B cell (primary cell): Measurements from ENCODE around the gene ACOT9. TPM values are rescaled to one million over a fixed set of nuclear protein-coding genes. Genes with fewer than 3 reads are reported as not detected.

ENCODE experiments used
- ATAC-seq: fragments of 200-7000 bp; cut with Tn5 transposase; one replicate; pipeline ENCODE4 v1.10.0; 2021; ENCODE audit warnings: low read depth, mild to moderate bottlenecking, moderate number of reproducible peaks, moderate library complexity
- CTCF ChIA-PET: fragments of 350-600 bp; sonication (Branson Sonifier 250); formaldehyde crosslinking; loops from one replicate; lab custom pipeline; 2021; ENCODE audit warnings: antibody characterized with exemption, inconsistent platforms; lab: Charles Lee
- POLR2A ChIA-PET: fragments of 350-600 bp; sonication (Branson Sonifier 250); formaldehyde crosslinking; loops from one replicate; lab custom pipeline; 2021; ENCODE audit warnings: antibody characterized with exemption; lab: Charles Lee
- DNase-seq: peaks from one replicate; pipeline ENCODE4 v3.0.0; 2013
- H2AFZ ChIP-seq: 2 replicates; pipeline ENCODE4 v1.6.1; 2012; ENCODE audit warnings: mild to moderate bottlenecking, low read depth, low read length; ENCODE audit not compliant: insufficient read depth, poor library complexity, severe bottlenecking
- H3K27ac ChIP-seq, 2 donors: 1 replicate in 1 of 2; 2 replicates in 1 of 2; pipeline ENCODE4 v1.5.1; 2012 to 2013; ENCODE audit warnings: low read length in 2 of 2, mild to moderate bottlenecking in 2 of 2, moderate library complexity in 1 of 2
- H3K27me3 ChIP-seq, 4 experiments: fragments of 200-600 bp in 1 of 4; sonication (generic) in 1 of 4; replicated peaks in 1 of 4; 1 replicate in 2 of 4; 2 replicates in 2 of 4; pipeline versions ENCODE4 v1.6.1 to v1.7.0; 2013 to 2016; ENCODE audit warnings: low read length in 3 of 4, mild to moderate bottlenecking in 2 of 4, mixed read lengths in 1 of 4, moderate library complexity in 1 of 4; ENCODE audit not compliant: insufficient read depth in 4 of 4, control insufficient read depth in 3 of 4; ENCODE audit errors: control extremely low read depth in 1 of 4
- H3K36me3 ChIP-seq, 2 experiments: replicated peaks in 1 of 2; 1 replicate in 1 of 2; 2 replicates in 1 of 2; pipeline versions ENCODE4 v1.6.1 to v1.7.1; 2013; ENCODE audit warnings: low read length in 1 of 2; ENCODE audit not compliant: insufficient read depth in 2 of 2, control insufficient read depth in 1 of 2; ENCODE audit errors: control extremely low read depth in 1 of 2, extremely low read depth in 1 of 2
- H3K4me1 ChIP-seq, 2 donors: fragments of 200-600 bp in 1 of 2; sonication (generic) in 1 of 2; 1 replicate in 1 of 2; 2 replicates in 1 of 2; pipeline versions ENCODE4 v1.5.1 to v1.6.1; 2013 to 2017; ENCODE audit warnings: low read length in 2 of 2; ENCODE audit not compliant: control insufficient read depth in 2 of 2, insufficient read depth in 2 of 2
- H3K4me2 ChIP-seq: replicated peaks from 2 replicates; pipeline ENCODE3; 2012; ENCODE audit warnings: mild to moderate bottlenecking, low read depth, low read length; ENCODE audit not compliant: poor library complexity, severe bottlenecking
- H3K4me3 ChIP-seq, 5 experiments: fragments of 200-600 bp in 1 of 5; sonication (generic) in 1 of 5; 1 replicate in 3 of 5; 2 replicates in 2 of 5; pipeline versions ENCODE4 v1.5.1 to v1.7.0; 2011 to 2016; ENCODE audit warnings: low read length in 4 of 5, mild to moderate bottlenecking in 4 of 5, low read depth in 2 of 5, control low read depth in 1 of 5, moderate library complexity in 1 of 5; ENCODE audit not compliant: insufficient read depth in 1 of 5; ENCODE audit errors: control extremely low read depth in 1 of 5, extremely low read depth in 1 of 5
- H3K79me2 ChIP-seq: fragments of 200-600 bp; sonication (generic); one replicate; pipeline ENCODE4 v1.6.0; 2016; ENCODE audit warnings: low read length; ENCODE audit not compliant: control insufficient read depth, insufficient read depth
- H3K9ac ChIP-seq: fragments of 200-600 bp; sonication (generic); 2 replicates; pipeline ENCODE4 v1.6.1; 2017; ENCODE audit warnings: mild to moderate bottlenecking, low read length, moderate library complexity
- H3K9me3 ChIP-seq, 3 donors: one replicate each; pipeline versions ENCODE4 v1.6.1 to v1.7.1; 2013; ENCODE audit warnings: low read length in 2 of 3; ENCODE audit not compliant: control insufficient read depth in 2 of 3, insufficient read depth in 1 of 3; ENCODE audit errors: control extremely low read depth in 1 of 3
- H4K20me1 ChIP-seq: 2 replicates; pipeline ENCODE4 v1.6.0; 2012; ENCODE audit warnings: mild to moderate bottlenecking, low read length; ENCODE audit not compliant: insufficient read depth, control insufficient read depth, poor library complexity, severe bottlenecking
- H3K27ac Mint-ChIP-seq: one replicate; pipeline ENCODE4 v1.8.0; 2021; ENCODE audit warnings: mixed read lengths
- H3K27me3 Mint-ChIP-seq: one replicate; pipeline ENCODE4 v1.8.0; 2021; ENCODE audit warnings: mixed read lengths
- H3K4me1 Mint-ChIP-seq: one replicate; pipeline ENCODE4 v1.8.0; 2021; ENCODE audit warnings: mixed read lengths
- H3K4me3 Mint-ChIP-seq: one replicate; pipeline ENCODE4 v1.8.0; 2021; ENCODE audit warnings: mixed read lengths
- H3K9me3 Mint-ChIP-seq: one replicate; pipeline ENCODE4 v1.8.0; 2022; ENCODE audit warnings: mixed read lengths; ENCODE audit not compliant: insufficient read depth
- EZH2 ChIP-seq: IDR thresholded peaks from 2 replicates; pipeline ENCODE4 v1.6.1; 2012; ENCODE audit warnings: borderline replicate concordance, low read depth, mild to moderate bottlenecking, moderate library complexity, low read length; ENCODE audit not compliant: insufficient read depth, poor library complexity, severe bottlenecking
- WGBS: methylation state at CpG from one replicate; pipeline ENCODE4 v1.1.5; 2013; ENCODE audit warnings: missing lambda C conversion rate; ENCODE audit not compliant: insufficient coverage; 5-methylcytosine and 5-hydroxymethylcytosine counted together
- intact Hi-C: fragments of 100-400 bp; cut with micrococcal nuclease; formaldehyde crosslinking; loops from one replicate; pipeline ENCODE4 v1.10.0; 2022
- polyA plus RNA-seq: library from polyadenylated mRNA; depleted of rRNA; stranded (reverse); fragments of >200 nt; gene quantifications from 2 replicates; pipeline ENCODE4 v1.2.3, GENCODE V29; 2012
- total RNA-seq, 2 donors: library from RNA; stranded (reverse); fragments of 120-200 nt in 1 of 2; gene quantifications; 1 replicate in 1 of 2; 2 replicates in 1 of 2; pipeline versions ENCODE4 v1.2.3 to v1.2.4, GENCODE V29; 2013 to 2022
- TF ChIP-seq, protein P1 (sequence below): fragments of 200-600 bp; IDR thresholded peaks from one replicate; pipeline ENCODE4 v1.8.0; 2022; ENCODE audit warnings: antibody characterized with exemption, mild to moderate bottlenecking

Gene ACOT9
- total and polyA plus RNA-seq, 2 donors (not counting 1 experiment from before 2014, with no cell fraction given) = 23.9 to 31.3 TPM

DNA sequence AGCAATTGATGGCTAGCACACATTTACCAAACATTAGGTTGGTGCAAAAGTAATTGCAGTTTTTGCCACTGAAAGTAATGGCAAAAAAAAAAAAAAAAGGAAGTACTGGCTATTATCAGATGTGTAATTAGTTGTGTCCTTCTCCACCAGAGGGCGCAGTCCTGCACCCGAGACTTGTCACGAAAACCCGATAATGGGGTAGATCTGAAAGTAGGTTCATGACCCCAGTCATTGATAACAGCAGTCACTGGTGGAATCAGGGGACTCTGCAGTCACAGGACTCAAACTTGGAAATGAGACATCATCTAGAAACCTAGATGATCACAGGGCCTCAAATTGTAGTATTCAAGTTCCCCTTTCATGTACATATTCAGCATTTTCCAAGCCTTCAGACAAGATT lies 13.1 kb upstream of the ACOT9 start:
- DNase-seq (peak; percentile 80), ATAC-seq (peak; percentile 41)
- Histone ChIP-seq H3K4me3 (no peak overlapping the region), H3K9ac (no peak overlapping the region), H3K9me3 (no peaks in the 10 kb centered on the region), H3K4me2 (peak overlapping the region; percentile 36), H3K27ac (no peak overlapping the region), H2AFZ (peak overlapping the region; percentile 7), H4K20me1 (no peaks in the 10 kb centered on the region), H3K36me3 (no peaks in the 10 kb centered on the region), H3K4me1 (peaks cover 0 to 3% of the 10 kb centered on the region in 2 donors), H3K79me2 (no peaks in the 10 kb centered on the region), H3K27me3 (no peaks in the 10 kb centered on the region)
- Mint-ChIP-seq H3K27me3 (no peaks in the 10 kb centered on the region), H3K27ac (peak overlapping the region; percentile 56), H3K9me3 (no peaks in the 10 kb centered on the region), H3K4me3 (peak overlapping the region; percentile 45), H3K4me1 (peaks cover 3% of the 10 kb centered on the region)
- POLR2A ChIA-PET = no interaction called here
- no peak for TF ChIP-seq EZH2
- TF ChIP-seq, protein P1, sequence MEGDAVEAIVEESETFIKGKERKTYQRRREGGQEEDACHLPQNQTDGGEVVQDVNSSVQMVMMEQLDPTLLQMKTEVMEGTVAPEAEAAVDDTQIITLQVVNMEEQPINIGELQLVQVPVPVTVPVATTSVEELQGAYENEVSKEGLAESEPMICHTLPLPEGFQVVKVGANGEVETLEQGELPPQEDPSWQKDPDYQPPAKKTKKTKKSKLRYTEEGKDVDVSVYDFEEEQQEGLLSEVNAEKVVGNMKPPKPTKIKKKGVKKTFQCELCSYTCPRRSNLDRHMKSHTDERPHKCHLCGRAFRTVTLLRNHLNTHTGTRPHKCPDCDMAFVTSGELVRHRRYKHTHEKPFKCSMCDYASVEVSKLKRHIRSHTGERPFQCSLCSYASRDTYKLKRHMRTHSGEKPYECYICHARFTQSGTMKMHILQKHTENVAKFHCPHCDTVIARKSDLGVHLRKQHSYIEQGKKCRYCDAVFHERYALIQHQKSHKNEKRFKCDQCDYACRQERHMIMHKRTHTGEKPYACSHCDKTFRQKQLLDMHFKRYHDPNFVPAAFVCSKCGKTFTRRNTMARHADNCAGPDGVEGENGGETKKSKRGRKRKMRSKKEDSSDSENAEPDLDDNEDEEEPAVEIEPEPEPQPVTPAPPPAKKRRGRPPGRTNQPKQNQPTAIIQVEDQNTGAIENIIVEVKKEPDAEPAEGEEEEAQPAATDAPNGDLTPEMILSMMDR = peak; percentile 62
- WGBS = 0% methylated on average over 1 of the region's 4 CpGs
- intact Hi-C loops = loop anchor here (1.0 kb wide), 2 partner anchors 13 to 146 kb away; partner anchors contain the start of gene ACOT9
- CTCF ChIA-PET = interaction anchor here (1.0 to 3.4 kb wide), 5 partner anchors 14 to 146 kb away, joined by 4 to 18 read pairs (median 5); partner anchors contain the start of gene SAT1

DNA sequence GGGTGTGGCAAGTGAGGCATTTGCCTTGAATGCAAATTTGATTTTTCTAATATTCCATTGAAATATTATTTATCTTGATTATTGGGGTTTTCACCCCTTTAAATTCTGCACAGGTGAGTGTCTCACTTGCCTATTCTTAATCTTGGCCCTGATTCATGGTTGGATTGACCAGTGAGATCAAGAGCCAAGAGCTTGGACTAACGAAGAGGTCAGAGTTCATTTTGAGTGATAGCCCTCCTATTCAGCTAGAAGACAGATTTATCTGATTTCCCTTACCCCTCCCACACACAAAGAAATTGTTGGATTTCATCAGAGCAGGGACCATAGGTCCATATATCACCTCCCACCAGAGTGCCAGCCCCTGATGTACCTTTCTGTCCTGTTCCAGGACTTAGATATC lies 11.6 kb upstream of the ACOT9 start:
- Histone ChIP-seq H3K36me3 (no peaks in the 10 kb centered on the region), H3K4me2 (no peak overlapping the region), H3K4me1 (peaks cover 0 to 3% of the 10 kb centered on the region in 2 donors), H4K20me1 (no peaks in the 10 kb centered on the region), H3K79me2 (no peaks in the 10 kb centered on the region), H3K27me3 (no peaks in the 10 kb centered on the region), H3K4me3 (no peak overlapping the region), H3K9me3 (no peaks in the 10 kb centered on the region), H3K27ac (no peak overlapping the region), H2AFZ (no peak overlapping the region), H3K9ac (no peak overlapping the region)
- Mint-ChIP-seq H3K4me1 (peaks cover 3% of the 10 kb centered on the region), H3K4me3 (no peak overlapping the region), H3K9me3 (no peaks in the 10 kb centered on the region), H3K27ac (no peak overlapping the region), H3K27me3 (no peaks in the 10 kb centered on the region)
- intact Hi-C loops = no loop called here
- ChIA-PET CTCF (interaction anchor here (0.6 to 1.5 kb wide), 3 partner anchors 8 to 147 kb away, joined by 3 to 6 read pairs (median 5); no protein-coding TSS in a partner anchor), POLR2A (no interaction called here)
- no peak for TF ChIP-seq EZH2
- TF ChIP-seq, protein P1 = no peak
- DNase-seq (no peak), ATAC-seq (no peak)
- no CpG with 5 or more reads among the region's 1 CpG for WGBS
